GM18520 (cell line): ENCODE results near the gene ADGRD2.

Experiments
- ATAC-seq: cut with Tn5 transposase; IDR thresholded peaks from one replicate; pipeline ENCODE4 v1.9.1; 2021; ENCODE audit not compliant: unreplicated experiment

Gene ADGRD2

DNA sequence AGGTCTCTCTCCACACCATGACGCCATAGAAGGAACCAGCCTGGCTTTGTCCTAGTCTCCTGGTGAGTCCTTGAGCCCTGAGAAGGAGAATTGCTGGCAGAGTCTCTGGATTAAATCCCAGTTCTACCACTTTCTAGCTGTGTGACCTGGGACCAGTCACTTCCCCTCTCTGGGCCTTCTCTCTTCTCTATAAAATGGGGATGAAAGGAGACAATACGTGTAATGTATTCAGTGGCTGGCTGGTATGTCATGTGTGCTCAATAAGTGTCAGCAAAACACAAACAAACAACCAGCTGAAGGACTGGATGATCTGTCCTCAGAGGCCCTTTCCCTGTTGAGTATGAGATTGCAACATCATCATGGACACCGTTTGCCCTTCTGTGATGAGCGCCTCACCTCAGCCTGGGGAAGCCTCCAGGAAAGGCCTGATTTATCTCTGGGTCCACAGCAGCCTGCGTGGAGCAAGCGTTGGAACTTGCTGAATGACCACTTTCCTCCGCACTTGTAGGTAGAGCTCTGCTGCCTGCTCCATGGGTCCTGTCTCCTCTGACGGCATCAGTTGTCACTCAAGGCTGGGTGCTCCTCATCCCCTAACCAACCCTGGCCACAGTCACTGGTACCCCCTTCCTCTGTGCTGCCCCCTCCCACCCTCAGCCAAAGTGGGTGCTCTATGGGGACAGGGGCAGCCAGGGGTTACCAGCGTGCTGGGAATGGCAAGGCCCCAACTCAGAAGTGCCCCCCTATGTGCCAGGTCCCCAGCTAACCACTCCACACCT lies 60.6 kb downstream of the ADGRD2 start:
- no peak for ATAC-seq

DNA sequence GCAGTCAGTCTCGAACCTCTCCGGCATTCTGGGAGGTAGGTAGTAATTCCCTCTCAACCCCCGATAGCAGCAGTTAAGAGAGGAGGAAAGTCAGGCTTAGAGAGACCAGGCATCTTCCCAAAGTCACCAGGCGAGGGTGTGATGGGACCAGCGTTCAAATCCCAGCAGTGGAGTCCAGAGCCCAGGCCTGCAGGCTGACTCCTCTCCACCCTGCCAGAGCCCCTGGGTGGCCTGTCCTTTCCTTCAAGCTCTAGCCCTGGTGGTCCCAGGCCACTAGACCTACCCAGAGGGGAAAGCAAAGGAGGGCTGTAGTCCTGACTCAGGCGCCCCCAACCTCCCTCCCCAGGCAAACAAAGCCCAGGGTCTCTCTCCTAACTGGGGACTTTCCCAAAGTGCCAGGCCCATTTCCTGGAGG lies 61.2 kb downstream of the ADGRD2 start:
- no peak for ATAC-seq

DNA sequence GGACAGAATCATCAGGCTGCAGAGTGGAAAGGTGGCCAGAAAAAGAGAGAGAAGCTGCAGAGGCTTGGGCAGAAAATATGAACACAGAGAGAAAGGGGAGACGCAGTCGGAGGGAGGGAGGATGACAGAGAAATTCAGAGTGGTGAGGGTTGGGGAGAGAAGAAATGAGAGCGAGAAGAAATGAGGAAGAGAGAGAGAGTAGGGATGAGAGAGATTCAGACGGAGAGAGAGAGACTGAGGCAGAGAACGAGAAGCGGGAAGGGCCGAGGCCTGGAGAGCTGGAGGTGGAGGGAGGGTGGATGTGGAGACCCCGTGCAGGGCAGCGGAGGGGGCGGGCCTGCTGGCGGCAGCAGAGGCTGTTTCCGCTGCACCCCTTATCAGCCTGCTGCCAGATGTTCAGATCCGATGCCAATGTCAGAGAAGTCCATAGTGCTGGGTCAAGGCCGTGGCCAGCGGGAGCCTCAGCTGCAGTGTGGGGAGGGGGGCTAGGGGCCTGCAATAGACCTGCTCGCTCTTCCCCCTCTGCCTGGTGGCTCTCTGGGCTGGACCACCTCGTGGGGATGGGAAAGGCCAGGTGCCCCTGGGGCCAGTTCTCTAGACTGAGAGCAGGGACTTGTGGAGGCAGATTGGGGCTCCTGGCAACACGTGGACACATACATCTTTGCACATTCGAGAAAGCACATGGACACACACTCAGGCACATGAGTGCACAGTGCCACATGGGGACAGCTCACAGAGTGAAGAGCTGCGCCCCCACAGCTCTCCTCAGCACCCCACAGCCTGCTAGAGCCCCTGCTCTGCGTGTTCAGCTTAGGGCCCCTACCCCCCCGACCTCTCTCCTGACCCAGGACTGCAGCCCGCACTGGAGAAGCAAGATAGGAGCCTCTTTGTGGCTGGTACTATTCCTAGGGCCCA lies 61.9 kb downstream of the ADGRD2 start:
- no peak for ATAC-seq

DNA sequence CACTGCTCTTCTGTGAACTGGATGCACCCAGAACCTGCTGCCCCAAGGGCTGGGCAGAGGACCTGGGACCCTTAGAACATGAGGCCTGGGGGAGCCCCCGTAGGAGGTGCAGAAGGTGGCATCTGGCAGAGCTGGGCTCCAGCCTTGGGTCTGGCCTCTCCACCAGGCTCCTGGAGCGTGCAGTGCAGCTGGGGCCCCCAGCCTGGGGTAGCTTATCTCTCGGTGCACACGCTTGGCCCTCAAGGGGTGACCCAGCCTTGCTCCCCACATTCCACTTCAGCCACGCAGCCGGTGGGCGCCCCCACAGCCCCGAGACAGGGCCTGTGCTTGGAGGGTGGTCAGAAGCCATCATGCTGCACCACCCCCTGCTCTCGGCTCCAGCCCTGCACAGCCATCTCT lies 62.6 kb downstream of the ADGRD2 start:
- no peak for ATAC-seq

DNA sequence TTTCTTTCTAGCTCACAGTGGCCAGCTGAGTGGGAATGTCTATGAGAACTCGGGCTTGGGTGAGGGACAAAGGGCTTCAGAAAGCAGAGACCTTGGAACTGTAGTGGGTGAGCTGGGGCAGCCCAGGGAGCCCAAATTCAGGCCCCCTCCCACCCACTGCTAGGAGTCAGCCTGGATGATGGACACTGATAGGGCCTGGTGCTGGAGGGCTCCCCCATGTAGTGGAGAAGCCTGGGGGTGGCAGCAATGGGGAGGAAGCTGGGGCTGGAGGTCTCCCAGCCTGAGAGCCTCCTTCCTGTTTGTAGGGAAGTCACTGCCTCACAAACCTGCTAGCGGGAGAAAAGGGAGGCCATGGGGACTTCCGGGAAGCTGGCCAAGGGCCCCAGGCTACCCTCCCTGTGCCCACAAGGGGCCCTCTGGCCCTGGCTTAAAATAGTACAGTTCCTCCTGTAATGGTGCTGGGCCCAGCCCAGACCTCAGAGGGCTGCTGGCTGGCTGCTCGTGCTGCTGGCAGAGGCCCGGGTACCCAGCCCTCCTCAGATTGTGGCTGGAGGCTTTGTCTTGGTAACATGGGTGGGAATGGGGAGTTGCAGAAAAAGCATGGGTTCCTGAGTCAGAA lies 63.2 kb downstream of the ADGRD2 start:
- no peak for ATAC-seq

DNA sequence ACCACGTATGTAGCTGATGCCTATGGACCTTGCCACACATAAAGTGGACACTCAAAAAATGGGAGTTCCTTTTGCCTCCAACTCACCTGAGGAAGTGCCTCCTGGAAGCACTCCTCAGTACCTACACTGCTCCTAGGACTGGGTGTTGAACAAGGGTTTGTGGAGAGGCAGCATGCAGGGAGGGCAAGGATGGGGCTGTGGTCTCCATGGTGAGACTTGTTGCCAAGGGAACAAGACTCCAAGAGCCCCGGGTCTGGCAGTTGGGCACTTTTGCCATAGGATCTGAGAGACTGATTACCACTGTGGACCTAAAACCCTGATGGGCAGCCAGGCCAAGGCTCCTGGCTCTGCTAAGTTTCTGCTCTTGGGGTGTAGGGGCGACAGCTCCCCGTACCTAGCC lies 63.9 kb downstream of the ADGRD2 start:
- no peak for ATAC-seq

DNA sequence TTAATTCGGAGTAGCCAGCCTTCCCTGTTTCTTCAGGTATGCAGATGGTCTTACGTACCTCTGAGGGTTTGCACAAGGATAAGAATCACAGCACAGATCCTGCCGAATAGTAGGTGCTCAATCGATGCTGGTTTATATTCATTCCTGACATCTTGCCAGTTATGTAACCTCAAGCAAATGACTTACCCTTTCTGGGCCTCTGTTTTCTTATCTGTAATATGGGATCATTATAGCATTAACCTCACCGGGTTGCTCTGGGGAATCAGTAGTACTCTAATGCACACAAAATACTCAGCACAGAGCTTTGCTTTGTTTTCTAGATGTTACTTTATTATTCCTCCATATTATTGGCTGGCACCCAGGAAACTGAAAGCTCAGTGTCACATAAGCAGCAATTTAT lies 64.6 kb downstream of the ADGRD2 start:
- no peak for ATAC-seq

DNA sequence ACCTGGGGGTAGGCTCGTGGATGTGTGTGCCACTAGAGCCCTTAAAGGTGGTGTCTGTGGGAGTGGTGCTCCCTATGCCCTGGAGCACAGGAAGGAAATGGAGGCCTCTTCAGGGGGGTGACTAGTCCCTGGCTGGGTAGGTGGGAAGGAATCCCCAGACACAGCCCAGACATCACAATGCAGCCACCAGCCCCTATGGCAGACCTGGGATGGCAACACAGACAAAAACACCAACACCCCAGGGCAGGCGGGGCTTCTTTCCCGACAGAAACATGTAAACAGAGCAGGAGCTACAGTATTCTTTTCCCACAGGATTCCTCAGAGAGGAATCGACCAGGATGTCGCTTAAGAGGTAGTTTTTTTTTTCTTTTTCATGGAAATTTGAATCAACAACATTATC lies 67.3 kb downstream of the ADGRD2 start:
- ATAC-seq: no peak

DNA sequence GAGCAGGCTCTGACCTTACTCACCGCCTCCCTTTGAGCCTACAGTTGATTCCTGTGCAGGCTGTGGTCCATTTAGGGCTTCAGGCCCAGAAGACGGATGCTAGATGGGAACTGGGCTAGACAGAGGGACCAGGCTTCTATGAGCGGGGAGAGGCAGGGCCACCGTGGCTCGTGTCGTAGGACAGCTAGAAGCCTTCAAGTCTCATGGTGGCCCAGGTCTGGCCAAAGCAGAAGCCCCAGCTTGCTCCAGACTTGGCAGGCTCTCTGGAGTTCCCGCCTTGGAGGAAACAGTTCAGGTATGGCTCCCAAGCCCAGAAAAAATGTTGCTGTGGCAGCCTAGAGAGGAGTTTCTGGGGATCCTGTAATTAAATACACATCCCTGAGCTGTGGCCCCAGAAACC lies 67.9 kb downstream of the ADGRD2 start:
- ATAC-seq: no peak

DNA sequence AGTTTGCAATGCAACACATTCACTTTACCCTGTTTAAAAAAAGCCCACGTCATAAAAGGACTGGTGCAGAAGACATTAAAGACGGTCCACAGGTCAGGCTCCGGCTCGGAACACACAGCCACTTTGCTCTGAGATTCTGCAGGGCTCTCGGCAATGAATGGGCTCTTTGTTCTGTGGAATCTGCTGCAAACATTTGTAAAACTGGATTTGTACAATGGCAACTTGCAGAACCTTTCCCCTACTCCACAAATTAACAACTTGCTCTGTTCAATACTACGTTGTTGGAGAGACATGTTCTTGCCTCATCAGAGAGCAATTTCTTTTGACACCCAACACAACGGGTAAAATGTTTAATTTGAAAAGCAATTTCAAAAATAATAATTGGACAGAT lies 70.0 kb downstream of the ADGRD2 start:
- no peak for ATAC-seq

DNA sequence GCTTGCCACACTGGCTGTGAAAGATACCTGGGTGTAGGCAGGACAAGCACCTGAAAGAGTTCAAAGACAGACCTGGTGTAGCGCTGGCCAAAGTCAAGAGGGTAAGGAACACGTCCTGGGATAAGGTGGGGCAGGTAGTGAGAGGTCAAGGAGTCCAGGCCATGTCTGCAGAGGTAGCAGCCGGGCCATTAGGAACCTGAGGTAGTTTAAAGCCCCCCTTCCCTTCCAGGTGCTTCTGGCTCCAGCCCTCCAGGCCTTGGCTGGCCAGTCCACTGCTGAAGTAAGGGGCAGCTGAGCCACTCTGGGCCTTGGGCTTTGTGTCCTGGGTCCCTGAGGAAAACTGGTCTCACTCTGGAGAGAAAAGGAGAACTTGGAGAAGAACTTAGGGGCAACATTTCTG lies 70.9 kb downstream of the ADGRD2 start:
- ATAC-seq: no peak

DNA sequence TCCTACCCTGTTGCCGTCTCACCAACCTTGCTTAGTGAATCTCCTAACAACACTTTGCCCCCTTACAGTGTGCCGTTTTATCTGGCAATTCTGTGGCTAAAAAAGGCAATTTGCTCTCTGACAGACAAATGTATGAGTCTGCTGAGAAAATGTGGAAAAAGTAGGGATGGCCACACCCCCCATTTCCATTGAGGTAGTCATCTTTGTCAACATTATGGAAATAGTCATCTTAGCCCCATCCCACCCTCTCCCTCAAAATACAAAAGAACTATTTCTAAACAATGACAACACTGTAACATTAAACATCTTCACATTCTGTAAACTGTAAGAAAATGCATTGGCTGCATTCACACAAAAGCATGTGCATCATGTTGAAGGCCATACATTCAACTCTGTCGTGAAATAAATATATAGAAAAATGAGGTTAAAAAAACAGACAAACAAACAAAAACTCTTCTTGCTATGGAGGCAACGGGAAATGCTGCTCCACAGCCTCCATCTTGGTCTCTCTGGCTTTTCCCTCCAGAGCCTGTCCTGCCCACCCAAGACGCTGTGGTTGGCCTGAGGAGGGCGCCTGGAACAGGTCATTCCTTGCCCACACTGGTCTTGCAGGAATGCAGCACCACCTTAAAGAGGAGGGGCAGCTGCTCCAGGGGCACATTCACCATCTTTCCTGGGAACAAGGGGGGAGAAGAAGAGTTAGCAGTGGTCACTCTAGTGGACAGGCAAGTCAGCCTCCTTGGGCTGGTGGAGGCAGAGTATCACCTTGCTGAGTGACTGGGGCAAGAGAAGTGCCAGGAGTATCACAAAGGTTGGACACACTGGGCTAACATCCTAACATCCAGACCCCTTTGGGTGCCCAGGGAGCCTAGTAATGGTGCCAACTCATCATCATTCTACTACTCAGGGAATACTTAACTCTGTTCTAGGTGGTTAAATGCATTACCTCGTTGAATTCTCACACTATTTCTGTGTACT lies 72.2 kb downstream of the ADGRD2 start:
- ATAC-seq: no peak

DNA sequence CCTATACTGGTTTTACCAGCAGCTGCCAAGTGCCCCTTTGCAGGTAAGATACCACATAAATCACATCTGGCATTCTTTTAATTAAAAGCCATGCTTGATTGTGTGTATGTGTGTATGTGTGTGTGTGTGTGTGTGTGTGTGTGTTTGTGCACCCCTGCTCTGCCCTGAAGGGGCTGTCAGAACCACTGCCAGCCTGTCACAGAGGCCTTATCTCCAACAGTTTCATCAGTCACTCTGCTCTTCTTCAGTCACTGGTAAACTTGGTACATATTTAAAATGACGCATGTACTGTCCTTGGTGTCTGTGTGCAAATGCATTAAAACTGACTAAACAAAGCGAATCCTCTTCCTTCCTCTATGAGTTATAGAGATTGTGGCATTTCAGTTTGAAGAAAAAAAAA lies 75.9 kb downstream of the ADGRD2 start:
- no peak for ATAC-seq

DNA sequence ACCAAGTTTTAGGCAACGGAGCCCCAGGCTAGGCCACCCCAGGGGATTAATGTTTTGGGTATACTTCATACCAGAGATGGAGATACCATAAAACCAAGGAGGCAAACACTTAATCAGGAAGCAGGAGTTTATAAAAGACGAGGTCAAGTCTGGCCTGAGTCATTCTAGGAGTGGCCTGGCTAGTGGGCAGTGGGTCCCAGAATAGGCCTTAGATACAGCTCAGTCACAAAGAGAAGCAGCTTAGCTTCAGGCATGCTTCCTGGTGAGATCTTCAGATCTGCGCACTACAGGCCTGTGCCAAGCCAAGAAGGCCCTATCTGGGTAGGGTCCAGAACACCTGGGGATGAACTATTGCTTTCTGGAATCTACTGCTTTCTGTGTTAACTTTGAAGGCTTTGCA lies 77.5 kb downstream of the ADGRD2 start:
- no peak for ATAC-seq
